ENCODE data around the gene MT2A. TPM values are rescaled to one million over a fixed set of nuclear protein-coding genes. Genes with fewer than 3 reads are reported as not detected.

The MT2A gene
- total and polyA plus RNA-seq, 2 experiments from 2014 or later: 211 to 3,441 TPM

DNA sequence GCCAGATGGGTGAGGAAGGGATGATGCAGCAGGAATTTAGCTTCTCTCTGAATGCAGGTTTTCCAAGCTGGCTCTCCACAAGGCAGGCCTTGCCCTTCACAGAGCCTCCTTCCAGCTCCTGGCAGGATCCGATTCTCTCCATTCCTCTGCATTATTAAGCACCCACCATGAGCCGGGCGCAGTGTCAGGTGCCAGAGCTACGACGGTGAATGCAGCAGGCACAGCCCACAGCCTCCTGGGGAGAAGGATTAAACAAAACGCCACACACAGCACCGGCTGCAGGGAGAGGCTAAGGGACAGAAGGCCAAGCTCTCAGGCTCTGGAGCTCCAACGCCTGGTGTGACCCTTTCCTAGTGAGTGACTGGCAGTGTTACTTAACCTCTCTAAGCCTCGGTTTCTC lies 7.1 kb upstream of the MT2A start:
- Histone ChIP-seq H3K27ac (no peak overlapping the region), H3K4me1 (ENCODE audit: insufficient read depth) (peaks cover 12% of the 10 kb centered on the region), H3K9ac (no peak overlapping the region), H3K4me3 (no peak overlapping the region), H3K27me3 (replicated peaks; ENCODE audit: insufficient read depth) (0 out of 2 replicates have a peak, but pooled peaks cover 3% of the 10 kb centered on the region), H4K20me1 (ENCODE audit: insufficient read depth) (no peaks in the 10 kb centered on the region), H3F3A (ENCODE audit: insufficient read depth) (peaks cover 14% of the 10 kb centered on the region), H3K9me3 (ENCODE audit: low read depth) (no peaks in the 10 kb centered on the region), H3K4me2 (ENCODE audit: unreplicated experiment) (no peak overlapping the region), H2AFZ (no peak overlapping the region), H3K79me2 (ENCODE audit: insufficient read depth) (no peaks in the 10 kb centered on the region), H3K9me2 (ENCODE audit: insufficient read depth) (no peaks in the 10 kb centered on the region), H3K36me3 (ENCODE audit: low read depth) (no peaks in the 10 kb centered on the region)
- in situ Hi-C loops (cut with MboI): no loop called here
- DNase-seq: no peak
- WGBS, 2 experiments (ENCODE audit: low coverage in 1 of 2, low lambda C conversion rate in 2 of 2, missing lambda C conversion rate in 2 of 2): 73 to 74% methylated on average over 9 of the region's 9 CpGs
- no peak for TF ChIP-seq EZH2 (IDR thresholded peaks at IDR 0.05; ENCODE audit: insufficient read depth, poor library complexity, severe bottlenecking)
- TF ChIP-seq EZH2phosphoT487 (IDR thresholded peaks at IDR 0.05; ENCODE audit: insufficient read depth, low read depth): no peak

DNA sequence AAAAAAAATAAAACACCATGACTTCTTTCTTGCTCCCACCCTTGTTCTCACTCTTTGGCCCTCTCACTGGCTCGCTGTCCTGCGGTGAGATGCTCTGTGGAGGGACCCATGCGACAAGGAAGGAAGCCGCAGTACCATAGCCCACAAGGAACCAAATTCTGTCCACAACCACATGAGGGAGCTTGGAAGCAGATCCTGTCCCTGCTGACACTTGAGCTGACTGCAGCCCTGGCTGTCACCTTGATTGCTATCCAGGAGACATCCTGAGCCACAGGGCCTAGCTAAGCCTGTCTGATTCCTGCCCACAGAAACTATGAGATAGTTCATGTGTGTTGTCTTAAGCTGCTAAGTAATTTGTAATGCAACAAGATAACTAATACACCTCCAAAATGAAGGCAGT lies 4.8 kb upstream of the MT2A start:
- WGBS, 2 experiments (ENCODE audit: low coverage in 1 of 2, low lambda C conversion rate in 2 of 2, missing lambda C conversion rate in 2 of 2): 89 to 93% methylated on average over 4 of the region's 4 CpGs
- Histone ChIP-seq H3F3A (ENCODE audit: insufficient read depth) (peaks cover 31% of the 10 kb centered on the region), H2AFZ (no peak overlapping the region), H3K4me3 (no peak overlapping the region), H3K36me3 (ENCODE audit: low read depth) (no peaks in the 10 kb centered on the region), H3K9ac (no peak overlapping the region), H3K4me1 (ENCODE audit: insufficient read depth) (peaks cover 28% of the 10 kb centered on the region), H4K20me1 (ENCODE audit: insufficient read depth) (no peaks in the 10 kb centered on the region), H3K79me2 (ENCODE audit: insufficient read depth) (peaks cover 1% of the 10 kb centered on the region; the same call in 1 of the 2 replicates), H3K27me3 (replicated peaks; ENCODE audit: insufficient read depth) (no peaks in the 10 kb centered on the region), H3K4me2 (ENCODE audit: unreplicated experiment) (no peak overlapping the region), H3K9me3 (ENCODE audit: low read depth) (no peaks in the 10 kb centered on the region), H3K27ac (no peak overlapping the region), H3K9me2 (ENCODE audit: insufficient read depth) (no peaks in the 10 kb centered on the region)
- TF ChIP-seq EZH2 (IDR thresholded peaks at IDR 0.05; ENCODE audit: insufficient read depth, poor library complexity, severe bottlenecking) (no peak), EZH2phosphoT487 (IDR thresholded peaks at IDR 0.05; ENCODE audit: insufficient read depth, low read depth) (no peak)
- peak; percentile 44 for DNase-seq
- in situ Hi-C loops (cut with MboI): no loop called here

DNA sequence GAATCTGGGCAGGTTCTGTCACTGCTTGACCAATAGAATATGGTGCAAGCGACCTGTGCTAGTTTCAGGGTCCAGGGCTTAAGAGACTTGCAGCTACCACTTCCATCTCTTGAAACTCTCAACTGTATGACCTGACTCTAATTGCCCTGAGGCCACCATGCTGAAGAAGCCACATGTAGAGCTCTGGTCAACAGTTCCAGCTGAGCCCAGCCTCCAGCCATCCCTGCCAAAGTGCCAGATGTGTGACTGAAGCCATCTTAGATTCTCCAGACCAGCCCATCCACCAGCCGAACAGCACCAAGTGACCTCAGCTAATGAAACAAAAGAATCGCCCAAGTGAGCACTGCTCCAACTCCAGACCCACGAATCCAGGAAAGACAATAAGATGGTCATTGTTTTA lies 3.4 kb upstream of the MT2A start:
- Histone ChIP-seq H2AFZ (no peak overlapping the region), H3K9me2 (ENCODE audit: insufficient read depth) (no peaks in the 10 kb centered on the region), H3K27ac (no peak overlapping the region; the same call in 1 of the 2 replicates), H3K9ac (no peak overlapping the region), H3K27me3 (replicated peaks; ENCODE audit: insufficient read depth) (no peaks in the 10 kb centered on the region), H3F3A (ENCODE audit: insufficient read depth) (peaks cover 44% of the 10 kb centered on the region), H3K36me3 (ENCODE audit: low read depth) (no peaks in the 10 kb centered on the region), H3K9me3 (ENCODE audit: low read depth) (no peaks in the 10 kb centered on the region), H3K4me1 (ENCODE audit: insufficient read depth) (peaks cover 31% of the 10 kb centered on the region), H3K4me2 (ENCODE audit: unreplicated experiment) (no peak overlapping the region), H4K20me1 (ENCODE audit: insufficient read depth) (no peaks in the 10 kb centered on the region), H3K4me3 (no peak overlapping the region), H3K79me2 (ENCODE audit: insufficient read depth) (peaks cover 9% of the 10 kb centered on the region; the same call in 1 of the 2 replicates)
- DNase-seq: no peak
- in situ Hi-C loops (cut with MboI): no loop called here
- 78 to 83% methylated on average over 4 of the region's 4 CpGs for WGBS, 2 experiments (ENCODE audit: low coverage in 1 of 2, low lambda C conversion rate in 2 of 2, missing lambda C conversion rate in 2 of 2)
- TF ChIP-seq EZH2phosphoT487 (IDR thresholded peaks at IDR 0.05; ENCODE audit: insufficient read depth, low read depth) (no peak), EZH2 (IDR thresholded peaks at IDR 0.05; ENCODE audit: insufficient read depth, poor library complexity, severe bottlenecking) (no peak)

DNA sequence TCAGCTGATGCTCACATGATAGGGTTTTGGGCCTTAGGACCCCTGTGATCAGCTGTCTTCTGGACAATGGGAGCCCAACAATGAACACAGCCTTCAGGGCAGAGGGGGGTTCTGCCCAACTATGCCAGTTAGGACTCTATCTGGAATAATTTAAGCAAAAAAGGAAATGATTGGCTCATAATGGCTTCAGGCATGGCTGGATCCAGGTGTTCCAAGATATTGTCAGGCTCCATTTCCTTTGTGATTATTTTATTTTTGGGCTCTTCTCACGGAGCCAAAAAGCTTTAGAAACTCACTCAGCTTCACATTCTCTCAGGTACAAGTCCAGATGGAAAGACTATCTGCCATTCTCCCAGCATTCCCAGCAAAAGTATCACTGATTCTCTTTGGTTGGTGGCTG lies 2.9 kb upstream of the MT2A start:
- in situ Hi-C loops (cut with MboI): no loop called here
- peak overlapping the region; percentile 100 for H3K27ac ChIP-seq
- peak overlapping the region; percentile 96 for H3K9ac ChIP-seq
- peak overlapping the region; percentile 86 for H3K4me2 ChIP-seq (ENCODE audit: unreplicated experiment)
- peaks cover 9% of the 10 kb centered on the region; the same call in 1 of the 2 replicates for H3K79me2 ChIP-seq (ENCODE audit: insufficient read depth)
- H3K4me1 ChIP-seq (ENCODE audit: insufficient read depth): peaks cover 30% of the 10 kb centered on the region
- no peak for DNase-seq
- no peaks in the 10 kb centered on the region for H3K27me3 ChIP-seq (replicated peaks; ENCODE audit: insufficient read depth)
- peaks cover 48% of the 10 kb centered on the region for H3F3A ChIP-seq (ENCODE audit: insufficient read depth)
- no peaks in the 10 kb centered on the region for H3K36me3 ChIP-seq (ENCODE audit: low read depth)
- 92 to 96% methylated on average over 1 of the region's 1 CpG for WGBS, 2 experiments (ENCODE audit: low coverage in 1 of 2, low lambda C conversion rate in 2 of 2, missing lambda C conversion rate in 2 of 2)
- H3K4me3 ChIP-seq: no peak overlapping the region
- no peak overlapping the region for H2AFZ ChIP-seq
- no peaks in the 10 kb centered on the region for H3K9me3 ChIP-seq (ENCODE audit: low read depth)
- H3K9me2 ChIP-seq (ENCODE audit: insufficient read depth): no peaks in the 10 kb centered on the region
- H4K20me1 ChIP-seq (ENCODE audit: insufficient read depth): no peaks in the 10 kb centered on the region
- no peak for TF ChIP-seq EZH2 (IDR thresholded peaks at IDR 0.05; ENCODE audit: insufficient read depth, poor library complexity, severe bottlenecking)
- no peak for TF ChIP-seq EZH2phosphoT487 (IDR thresholded peaks at IDR 0.05; ENCODE audit: insufficient read depth, low read depth)

DNA sequence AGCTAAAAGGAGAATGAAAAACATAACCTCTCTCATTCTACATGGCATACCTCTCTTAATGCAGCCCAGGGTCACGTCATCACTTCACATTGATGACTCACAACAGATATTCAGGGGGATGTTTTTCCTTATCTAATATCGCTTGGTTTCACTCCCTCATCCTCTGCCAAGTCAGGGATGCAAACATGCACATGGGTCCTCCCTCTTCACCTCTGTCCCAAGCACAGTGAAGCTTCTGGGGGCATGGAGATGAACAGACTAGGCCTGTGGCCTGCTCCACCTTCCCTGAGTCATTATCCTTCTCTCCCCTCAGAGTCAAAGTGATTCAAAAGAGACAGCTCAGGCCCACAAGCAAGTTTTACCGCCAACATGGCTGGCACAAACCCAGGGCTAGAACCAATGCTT lies 2.3 kb upstream of the MT2A start:
- H3F3A ChIP-seq (ENCODE audit: insufficient read depth): peaks cover 54% of the 10 kb centered on the region
- peaks cover 12% of the 10 kb centered on the region; the same call in 1 of the 2 replicates for H3K79me2 ChIP-seq (ENCODE audit: insufficient read depth)
- 3 to 4% methylated on average over 3 of the region's 3 CpGs for WGBS, 2 experiments (ENCODE audit: low coverage in 1 of 2, low lambda C conversion rate in 2 of 2, missing lambda C conversion rate in 2 of 2)
- H4K20me1 ChIP-seq (ENCODE audit: insufficient read depth): no peaks in the 10 kb centered on the region
- H3K4me1 ChIP-seq (ENCODE audit: insufficient read depth): peaks cover 36% of the 10 kb centered on the region
- H3K9me3 ChIP-seq (ENCODE audit: low read depth): no peaks in the 10 kb centered on the region
- no peaks in the 10 kb centered on the region for H3K9me2 ChIP-seq (ENCODE audit: insufficient read depth)
- H3K4me3 ChIP-seq: peak overlapping the region; percentile 95
- H3K4me2 ChIP-seq (ENCODE audit: unreplicated experiment): peak overlapping the region; percentile 86
- no peak overlapping the region for H2AFZ ChIP-seq
- peak overlapping the region; percentile 100 for H3K27ac ChIP-seq
- peak; percentile 89 for DNase-seq
- TF ChIP-seq EZH2 (IDR thresholded peaks at IDR 0.05; ENCODE audit: insufficient read depth, poor library complexity, severe bottlenecking) (no peak), EZH2phosphoT487 (IDR thresholded peaks at IDR 0.05; ENCODE audit: insufficient read depth, low read depth) (no peak)
- peak overlapping the region; percentile 96 for H3K9ac ChIP-seq
- H3K27me3 ChIP-seq (replicated peaks; ENCODE audit: insufficient read depth): no peaks in the 10 kb centered on the region
- H3K36me3 ChIP-seq (ENCODE audit: low read depth): no peaks in the 10 kb centered on the region
- in situ Hi-C loops (cut with MboI): no loop called here

Data from GM23248 (cell line).